ENCODE results near the gene PCDHGB3.

Gene PCDHGB3

DNA sequence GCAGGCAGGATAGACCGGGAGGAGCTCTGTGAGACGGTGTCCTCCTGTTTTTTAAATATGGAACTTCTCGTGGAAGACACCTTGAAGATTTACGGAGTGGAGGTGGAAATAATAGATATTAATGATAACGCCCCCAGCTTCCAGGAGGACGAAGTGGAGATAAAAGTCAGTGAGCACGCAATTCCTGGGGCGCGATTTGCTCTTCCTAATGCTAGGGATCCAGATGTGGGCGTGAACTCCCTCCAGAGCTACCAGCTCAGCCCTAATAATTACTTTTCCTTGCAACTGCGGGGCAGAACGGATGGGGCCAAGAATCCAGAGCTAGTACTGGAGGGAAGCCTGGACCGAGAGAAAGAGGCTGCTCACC lies 51.4 kb downstream of the PCDHGB3 start:
- DNase-seq: no peak
